Measurements from ENCODE around the gene SRGAP2B.
"Not testable (repeated sequence)": the region's sequence is repeated elsewhere in the genome, so short reads cannot be mapped to it uniquely, and the experiment has no call there.

SRGAP2B gene

GRCh38 chr1:145008388-145008787 lies 86.7 kb downstream of the SRGAP2B start:
- H3K4me3 ChIP-seq (ENCODE audit: low read depth, low read length); DNase-seq (ENCODE audit: low read depth): not testable (repeated sequence)

GRCh38 chr1:145005142-145005541 lies 90.0 kb downstream of the SRGAP2B start:
- not testable (repeated sequence) for H3K4me3 ChIP-seq (ENCODE audit: low read depth, low read length); DNase-seq (ENCODE audit: low read depth)

GRCh38 chr1:145001381-145001780 lies 93.7 kb downstream of the SRGAP2B start:
- not testable (repeated sequence) for H3K4me3 ChIP-seq (ENCODE audit: low read depth, low read length); DNase-seq (ENCODE audit: low read depth)

GRCh38 chr1:145000743-145001326 lies 94.3 kb downstream of the SRGAP2B start:
- not testable (repeated sequence) for H3K4me3 ChIP-seq (ENCODE audit: low read depth, low read length)

GRCh38 chr1:145000074-145000742 lies 94.9 kb downstream of the SRGAP2B start:
- H3K4me3 ChIP-seq (ENCODE audit: low read depth, low read length); DNase-seq (ENCODE audit: low read depth): not testable (repeated sequence)

More at GRCh38 chr1:145000743-145001326, 94.3 kb downstream of the SRGAP2B start:
- not testable (repeated sequence) for DNase-seq (ENCODE audit: low read depth)

- not testable (repeated sequence) for DNase-seq (ENCODE audit: low read depth); H3K4me3 ChIP-seq (ENCODE audit: low read depth, low read length)
Measured at GRCh38 chr1:144998981-144999273, 96.2 kb downstream of the SRGAP2B start.

GRCh38 chr1:144998134-144998980 lies 96.8 kb downstream of the SRGAP2B start:
- H3K4me3 ChIP-seq (ENCODE audit: low read depth, low read length); DNase-seq (ENCODE audit: low read depth): not testable (repeated sequence)

- H3K4me3 ChIP-seq (ENCODE audit: low read depth, low read length); DNase-seq (ENCODE audit: low read depth): not testable (repeated sequence)
Measured at GRCh38 chr1:144995833-144996410, 99.2 kb downstream of the SRGAP2B start.

- not testable (repeated sequence) for DNase-seq (ENCODE audit: low read depth); H3K4me3 ChIP-seq (ENCODE audit: low read depth, low read length)
Measured at GRCh38 chr1:144992915-144993314, 102.2 kb downstream of the SRGAP2B start.

- not testable (repeated sequence) for H3K4me3 ChIP-seq (ENCODE audit: low read depth, low read length); DNase-seq (ENCODE audit: low read depth)
Measured at GRCh38 chr1:144990611-144991010, 104.5 kb downstream of the SRGAP2B start.

- not testable (repeated sequence) for DNase-seq (ENCODE audit: low read depth); H3K4me3 ChIP-seq (ENCODE audit: low read depth, low read length)
Measured at GRCh38 chr1:144987131-144987530, 108.0 kb downstream of the SRGAP2B start.

- H3K4me3 ChIP-seq (ENCODE audit: low read depth, low read length); DNase-seq (ENCODE audit: low read depth): not testable (repeated sequence)
Measured at GRCh38 chr1:144986171-144986860, 108.8 kb downstream of the SRGAP2B start.

- not testable (repeated sequence) for DNase-seq (ENCODE audit: low read depth); H3K4me3 ChIP-seq (ENCODE audit: low read depth, low read length)
Measured at GRCh38 chr1:144985550-144986170, 109.5 kb downstream of the SRGAP2B start.

GRCh38 chr1:144982802-144983525 lies 112.2 kb downstream of the SRGAP2B start:
- H3K4me3 ChIP-seq (ENCODE audit: low read depth, low read length); DNase-seq (ENCODE audit: low read depth): not testable (repeated sequence)

GRCh38 chr1:144981157-144981556 lies 114.0 kb downstream of the SRGAP2B start:
- DNase-seq (ENCODE audit: low read depth); H3K4me3 ChIP-seq (ENCODE audit: low read depth, low read length): not testable (repeated sequence)

GRCh38 chr1:144979960-144980595 lies 115.0 kb downstream of the SRGAP2B start:
- H3K4me3 ChIP-seq (ENCODE audit: low read depth, low read length); DNase-seq (ENCODE audit: low read depth): not testable (repeated sequence)

GRCh38 chr1:144977856-144978255 lies 117.3 kb downstream of the SRGAP2B start:
- DNase-seq (ENCODE audit: low read depth); H3K4me3 ChIP-seq (ENCODE audit: low read depth, low read length): not testable (repeated sequence)

GRCh38 chr1:144971936-144972335 lies 123.2 kb downstream of the SRGAP2B start:
- DNase-seq (ENCODE audit: low read depth); H3K4me3 ChIP-seq (ENCODE audit: low read depth, low read length): not testable (repeated sequence)
